Panc1 (cell line): ENCODE data around the gene SETDB1. TPM values are rescaled to one million over a fixed set of nuclear protein-coding genes. Genes with fewer than 3 reads are reported as not detected.
A peak's percentile ranks its signal among the peaks of the same experiment; 100 is the strongest.

Experiments used
- ATAC-seq: fragments of 200-7000 bp; cut with Tn5 transposase; 2 replicates; pipeline ENCODE4 v1.9.1; 2020; ENCODE audit warnings: mild to moderate bottlenecking, moderate library complexity
- BruUV-seq: library from RNA; stranded (reverse); fragments of 400-500 nt; replicated peaks from 2 replicates; lab custom pipeline; 2021; lab: Mats Ljungman, UMichigan
- CTCF ChIA-PET: fragments of 300-600 bp; sonication (Branson Sonifier 250); formaldehyde crosslinking; loops from one replicate; lab custom pipeline; 2022; ENCODE audit warnings: antibody characterized with exemption; lab: Charles Lee
- POLR2A ChIA-PET: fragments of 300-600 bp; sonication (Branson Sonifier 250); formaldehyde crosslinking; loops from one replicate; lab custom pipeline; 2022; ENCODE audit warnings: antibody characterized with exemption; lab: Charles Lee
- DNase-seq: peaks from one replicate; pipeline ENCODE4 v3.0.0-alpha.2; 2010; ENCODE audit warnings: low read depth, low spot score
- H3K27ac ChIP-seq: 2 replicates; pipeline ENCODE4 v1.5.1; 2011; ENCODE audit warnings: mild to moderate bottlenecking, low read length, inconsistent platforms
- H3K27me3 ChIP-seq: fragments of 200-500 bp; sonication (Bioruptor generic); 2 replicates; pipeline ENCODE4 v1.6.0; 2014; ENCODE audit warnings: low read length, inconsistent platforms; ENCODE audit not compliant: control insufficient read depth, insufficient read depth
- H3K36me3 ChIP-seq: fragments of 200-500 bp; sonication (Bioruptor generic); 2 replicates; pipeline ENCODE4 v1.5.1; 2014; ENCODE audit warnings: inconsistent platforms, mild to moderate bottlenecking, low read length, moderate library complexity; ENCODE audit not compliant: control insufficient read depth, insufficient read depth
- H3K4me1 ChIP-seq: 2 replicates; pipeline ENCODE4 v1.5.1; 2011; ENCODE audit warnings: inconsistent platforms, mild to moderate bottlenecking, low read length, moderate library complexity; ENCODE audit not compliant: control insufficient read depth, insufficient read depth
- H3K4me3 ChIP-seq, 2 experiments: 2 replicates each; pipeline ENCODE4 v1.5.1; 2011 to 2012; ENCODE audit warnings: low read depth in 2 of 2, low read length in 2 of 2, mild to moderate bottlenecking in 2 of 2, inconsistent platforms in 1 of 2, moderate library complexity in 1 of 2
- H3K9me3 ChIP-seq: fragments of 200-500 bp; sonication (Bioruptor generic); 2 replicates; pipeline ENCODE4 v1.5.1; 2014; ENCODE audit warnings: low read depth, mild to moderate bottlenecking, inconsistent platforms, low read length, moderate library complexity; ENCODE audit not compliant: control insufficient read depth, insufficient read depth
- CTCF ChIP-seq: fragments of 450-650 bp; IDR thresholded peaks from 2 replicates; pipeline ENCODE4 v1.5.1; 2017; ENCODE audit warnings: mild to moderate bottlenecking
- POLR2AphosphoS5 ChIP-seq: IDR thresholded peaks from 2 replicates; pipeline ENCODE4 v1.6.1; 2012; ENCODE audit warnings: mild to moderate bottlenecking, low read depth, low read length, moderate library complexity
- REST ChIP-seq, 2 experiments: IDR thresholded peaks; 2 replicates each; pipeline ENCODE4 v1.6.1; 2011 to 2012; ENCODE audit warnings: low read depth in 2 of 2, control low read depth in 1 of 2, low read length in 1 of 2, mild to moderate bottlenecking in 1 of 2, moderate library complexity in 1 of 2; ENCODE audit not compliant: insufficient read depth in 1 of 2
- SIN3A ChIP-seq: IDR thresholded peaks from 2 replicates; pipeline ENCODE4 v1.6.1; 2012; ENCODE audit warnings: low read depth, mild to moderate bottlenecking, low read length, moderate library complexity, borderline replicate concordance; ENCODE audit not compliant: insufficient read depth
- TCF7L2 ChIP-seq: IDR thresholded peaks from 2 replicates; pipeline ENCODE4 v1.6.1; 2011; ENCODE audit warnings: mild to moderate bottlenecking, low read depth, low read length, inconsistent platforms
- in situ Hi-C: cut with HindIII; loops from 2 replicates; pipeline ENCODE4 v1.10.0; 2016; ENCODE audit warnings: low sequenced_read_pairs, low pct_unique_long_range_greater_than_20kb
- intact Hi-C: fragments of 100-400 bp; cut with micrococcal nuclease; formaldehyde crosslinking; loops from one replicate; pipeline ENCODE4 v1.10.0; 2022; ENCODE audit not compliant: unreplicated experiment
- total RNA-seq: library from RNA; stranded (reverse); gene quantifications from one replicate; pipeline ENCODE4 v1.2.1, GENCODE V29; 2021; ENCODE audit not compliant: unreplicated experiment

The SETDB1 gene
- total RNA-seq, 1 experiment from 2014 or later: 43.3 TPM

- ChIA-PET CTCF (no interaction called here), POLR2A (no interaction called here)
- peak overlapping the region; percentile 90 for H3K27ac ChIP-seq
- BruUV-seq: no TSS peak
- H3K4me3 ChIP-seq: peak overlapping the region; percentile 91 to 95
- TF ChIP-seq REST (IDR thresholded peaks at IDR 0.05; ENCODE audit: insufficient read depth in 1 of 2, low read depth in 2 of 2, low read length in 1 of 2) (no peak), SIN3A (no peak), POLR2AphosphoS5 (no peak), TCF7L2 (no peak), CTCF (no peak)
- DNase-seq (no peak), ATAC-seq (no peak)
- in situ Hi-C loops: no loop called here
- H3K36me3 ChIP-seq: no peaks in the 10 kb centered on the region
- H3K4me1 ChIP-seq: peaks cover 7% of the 10 kb centered on the region
- H3K27me3 ChIP-seq: no peaks in the 10 kb centered on the region
- intact Hi-C loops: no loop called here
- no peaks in the 10 kb centered on the region for H3K9me3 ChIP-seq
Measured at GRCh38 chr1:151007853-151008243, 81.7 kb downstream of the SETDB1 start.

- ATAC-seq (peak; percentile 87), DNase-seq (peak; percentile 91)
- TSS peak; percentile 77 for BruUV-seq
- Histone ChIP-seq H3K27ac (peak within 1 kb of the TSS; percentile 94), H3K4me3 (peak within 1 kb of the TSS; percentile 91 to 95), H3K27me3 (no peaks in the 10 kb centered on the region), H3K36me3 (no peaks in the 10 kb centered on the region), H3K9me3 (no peaks in the 10 kb centered on the region), H3K4me1 (peaks cover 7% of the 10 kb centered on the region)
- TF ChIP-seq REST (IDR thresholded peaks at IDR 0.05; ENCODE audit: insufficient read depth in 1 of 2, low read depth in 2 of 2, low read length in 1 of 2): no peak
- no peak; the same call in 1 of the 2 replicates for TF ChIP-seq SIN3A
- TF ChIP-seq TCF7L2: no peak
- 0 out of 2 replicates have a peak, but pooled peaks have one; percentile 36 for TF ChIP-seq POLR2AphosphoS5
- POLR2A ChIA-PET: no interaction called here
- in situ Hi-C loops (no loop called here), intact Hi-C loops (no loop called here)
- CTCF ChIA-PET: interaction anchor here (0.5 kb wide), 1 partner anchor 15 kb away, joined by 9 read pairs; no protein-coding TSS in a partner anchor
Measured at GRCh38 chr1:151008244-151009205, 82.4 kb downstream of the SETDB1 start, which contains the start of gene PRUNE1. PRUNE1 (plus strand) TSS chr1:151008449; CDS start chr1:151008633, 184 bp downstream.
